ENCODE results near the gene ABCB9.
"Not testable (repeated sequence)": the region's sequence is repeated elsewhere in the genome, so short reads cannot be mapped to it uniquely, and the experiment has no call there.

ABCB9 gene

DNA sequence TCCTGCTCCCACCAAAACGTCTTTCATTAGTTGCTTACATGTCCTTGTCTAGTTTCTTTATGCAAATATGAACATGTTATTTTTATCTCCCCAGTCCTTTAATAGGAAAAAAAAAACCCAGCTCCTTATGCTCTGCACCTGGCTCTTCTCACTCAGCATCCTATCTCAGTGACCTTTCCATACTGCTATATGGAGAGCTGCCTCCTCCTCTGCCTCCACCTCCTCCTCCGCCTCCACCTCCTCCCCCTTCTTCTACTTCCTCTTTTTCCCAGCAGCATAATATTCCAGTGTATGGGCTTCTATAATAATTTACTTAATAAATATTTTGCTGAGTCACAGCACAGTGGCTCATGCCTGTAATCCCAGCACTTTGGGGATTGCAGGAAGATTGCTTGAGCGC, 31.5 kb downstream of the ABCB9 start:
- DNase-seq = no peak

DNA sequence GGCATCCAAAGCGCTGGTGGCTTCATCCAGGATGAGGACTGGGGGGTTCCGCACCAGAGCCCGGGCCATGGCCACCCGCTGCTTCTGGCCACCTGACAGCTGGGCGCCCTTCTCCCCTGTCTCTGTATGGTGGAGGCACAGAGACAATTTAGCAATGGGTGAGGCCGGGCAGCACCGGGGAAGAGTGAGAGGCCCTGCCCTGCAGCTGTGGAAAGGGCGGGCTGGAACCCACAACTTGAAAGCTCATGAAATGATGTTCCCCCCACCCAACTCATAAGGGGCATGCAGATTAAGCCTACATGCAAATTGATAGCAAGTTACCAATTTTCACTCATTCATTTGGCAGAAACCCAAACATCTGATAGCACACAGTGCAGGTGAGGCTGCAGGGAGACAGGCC, 34.1 kb downstream of the ABCB9 start:
- no peak for DNase-seq

DNA sequence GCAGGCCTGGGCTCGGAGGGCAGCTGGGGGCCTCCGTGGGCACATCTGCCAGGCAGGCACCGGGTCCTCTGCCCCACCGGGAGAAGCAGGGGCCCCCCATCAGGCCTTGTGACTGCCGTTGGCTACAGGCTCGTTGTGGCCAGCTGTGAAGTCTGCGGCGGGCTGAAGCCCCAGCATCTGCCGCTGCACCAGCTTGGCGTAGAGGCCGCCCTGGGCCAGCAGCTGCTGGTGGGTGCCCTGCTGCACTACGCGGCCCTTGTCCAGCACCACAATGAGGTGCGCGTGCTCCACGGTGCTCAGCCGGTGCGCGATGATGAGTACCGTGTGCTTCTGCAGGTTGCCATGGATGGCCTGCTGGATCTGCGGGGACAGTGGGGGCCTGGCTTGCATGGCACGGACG, 36.5 kb downstream of the ABCB9 start:
- DNase-seq = no peak

DNA sequence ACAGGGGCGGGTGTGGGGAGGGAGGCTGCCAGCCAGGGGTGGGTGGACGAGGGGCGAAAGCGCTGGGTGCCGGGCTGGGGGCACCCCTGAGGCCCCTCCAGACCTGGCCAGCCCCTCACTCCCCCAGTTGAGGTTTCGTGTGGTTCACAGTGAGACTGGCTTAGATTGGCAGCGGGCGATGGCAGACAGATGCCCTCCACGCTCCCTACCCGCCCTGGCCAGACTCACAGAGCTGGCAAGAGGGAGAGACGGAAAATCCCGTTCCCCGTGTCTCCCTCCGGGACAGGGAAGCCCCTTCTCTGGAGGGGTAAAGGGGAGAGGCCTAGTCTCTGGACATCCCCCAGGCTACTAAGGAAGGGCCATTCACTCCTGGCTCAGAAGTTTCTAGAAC, 37.1 kb downstream of the ABCB9 start:
- DNase-seq = no peak

DNA sequence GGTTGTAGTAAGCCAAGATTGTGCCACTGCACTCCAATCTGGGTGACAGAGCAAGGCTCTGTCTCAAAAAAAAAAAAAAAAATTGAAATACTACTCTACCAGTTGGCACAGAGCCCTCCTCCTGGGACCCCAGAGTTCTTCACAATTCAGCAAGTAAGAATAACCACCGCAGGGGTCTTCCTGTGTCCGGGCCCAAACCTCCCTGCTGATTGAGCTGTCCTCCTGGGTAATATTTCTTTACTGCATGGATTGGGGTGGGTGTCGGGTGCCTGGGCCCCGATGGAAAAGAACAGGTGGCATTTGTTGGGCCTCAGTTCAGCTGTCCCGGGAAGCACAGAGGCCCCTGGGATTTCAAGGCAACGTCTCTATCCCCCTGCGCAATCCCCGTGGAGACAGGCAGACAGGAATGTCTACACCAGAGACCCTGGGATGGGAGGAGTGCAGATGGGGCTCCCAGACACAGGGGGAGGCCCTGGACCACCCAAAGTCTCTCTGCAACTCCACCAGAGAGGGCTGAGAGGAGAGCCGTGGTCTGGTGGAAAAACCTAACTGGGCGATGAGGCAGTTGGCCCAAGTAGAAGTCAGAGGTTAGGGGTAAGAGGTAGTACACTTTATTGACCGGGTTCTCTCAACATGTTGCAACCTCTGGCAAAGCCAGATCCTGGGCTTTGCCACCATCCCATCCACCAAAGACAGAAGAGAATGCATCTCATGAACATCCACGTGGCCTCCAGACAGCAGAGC, 37.7 kb downstream of the ABCB9 start:
- DNase-seq = no peak

DNA sequence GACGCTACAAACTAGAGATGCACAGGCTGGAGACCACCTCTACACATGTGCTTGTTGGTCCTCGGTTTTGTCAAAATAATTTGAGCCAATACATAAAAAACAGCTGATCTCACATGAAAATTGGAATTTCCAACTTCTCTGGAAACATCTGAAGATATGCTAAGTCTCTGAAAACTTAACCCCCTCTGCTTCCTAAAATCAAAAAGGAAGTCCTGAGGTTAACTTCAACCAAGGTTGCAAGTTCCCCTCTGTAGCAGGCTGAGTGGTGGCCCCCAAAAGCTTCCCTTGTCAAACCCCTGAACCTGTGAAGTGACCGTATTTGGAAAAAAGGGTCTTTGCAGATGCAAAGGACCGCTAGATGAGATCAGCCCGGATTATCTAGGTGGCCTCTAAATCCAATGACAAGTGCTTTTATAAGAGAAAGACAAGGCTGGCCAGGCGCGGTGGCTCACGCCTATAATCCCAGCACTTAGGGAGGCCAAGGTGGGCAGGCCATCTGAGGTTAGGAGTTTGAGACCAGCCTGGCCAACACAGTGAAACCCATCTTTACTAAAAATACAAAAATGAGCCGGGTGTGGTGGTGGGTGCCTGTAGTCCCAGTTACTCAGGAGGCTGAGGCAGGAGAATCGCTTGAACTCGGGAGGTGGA, 38.4 kb downstream of the ABCB9 start:
- no peak for DNase-seq

DNA sequence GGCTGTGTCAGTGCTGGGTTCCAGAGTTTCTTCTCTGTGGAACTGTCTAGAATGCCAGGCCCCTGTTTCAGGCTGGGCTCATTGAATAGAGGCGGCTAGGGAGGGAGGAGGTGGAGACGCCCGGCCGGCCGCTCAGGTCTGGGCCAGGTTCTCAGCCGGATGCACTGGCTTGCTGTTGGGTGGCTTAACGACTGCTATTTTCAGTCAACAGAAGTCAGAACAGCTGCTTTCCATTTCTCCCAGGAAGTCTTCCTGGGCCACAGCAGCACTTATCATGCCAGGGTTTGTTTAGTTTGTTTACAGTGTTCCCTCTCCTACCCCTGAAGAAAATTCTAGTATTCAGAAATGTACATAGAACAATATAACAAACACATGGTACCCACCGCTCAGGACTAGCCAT, 44.3 kb downstream of the ABCB9 start:
- no peak for DNase-seq

DNA sequence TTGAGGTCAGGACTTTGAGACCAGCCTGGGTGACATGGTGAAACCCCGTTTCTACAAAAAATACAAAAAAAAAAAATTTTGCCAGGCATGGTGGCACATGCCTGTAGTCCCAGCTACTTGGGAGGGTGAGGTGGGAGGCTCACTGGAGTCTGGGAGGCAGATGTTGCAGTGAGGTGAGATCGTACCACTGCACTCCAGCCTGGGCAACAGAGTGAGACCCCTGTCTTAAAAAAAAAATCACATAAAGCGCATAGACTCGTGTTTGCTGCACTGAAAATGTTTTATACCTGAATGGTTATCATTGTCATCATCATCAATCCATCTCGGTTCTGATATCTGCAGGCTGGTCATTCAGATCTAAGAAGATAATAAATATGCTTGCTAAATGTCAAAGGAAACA, 45.6 kb downstream of the ABCB9 start:
- no peak for DNase-seq

DNA sequence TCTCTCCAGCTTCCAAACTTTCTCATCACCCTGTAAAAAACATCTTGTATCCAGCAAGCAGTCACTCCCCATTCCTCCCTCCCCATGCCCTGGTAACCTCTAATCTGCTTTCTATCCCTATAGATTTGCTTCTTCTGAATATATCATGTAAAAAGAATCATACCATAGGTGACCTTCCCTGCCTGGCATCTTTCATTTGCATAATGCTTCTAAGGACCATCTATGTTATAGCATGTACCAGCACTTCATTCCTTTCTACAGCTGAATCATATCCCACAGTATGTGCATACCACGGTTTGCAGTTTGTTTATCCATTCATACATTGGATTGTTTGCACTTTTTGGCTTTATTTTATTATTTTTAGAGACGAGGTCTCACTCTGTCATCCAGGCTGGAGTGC, 47.4 kb downstream of the ABCB9 start:
- no peak for DNase-seq

DNA sequence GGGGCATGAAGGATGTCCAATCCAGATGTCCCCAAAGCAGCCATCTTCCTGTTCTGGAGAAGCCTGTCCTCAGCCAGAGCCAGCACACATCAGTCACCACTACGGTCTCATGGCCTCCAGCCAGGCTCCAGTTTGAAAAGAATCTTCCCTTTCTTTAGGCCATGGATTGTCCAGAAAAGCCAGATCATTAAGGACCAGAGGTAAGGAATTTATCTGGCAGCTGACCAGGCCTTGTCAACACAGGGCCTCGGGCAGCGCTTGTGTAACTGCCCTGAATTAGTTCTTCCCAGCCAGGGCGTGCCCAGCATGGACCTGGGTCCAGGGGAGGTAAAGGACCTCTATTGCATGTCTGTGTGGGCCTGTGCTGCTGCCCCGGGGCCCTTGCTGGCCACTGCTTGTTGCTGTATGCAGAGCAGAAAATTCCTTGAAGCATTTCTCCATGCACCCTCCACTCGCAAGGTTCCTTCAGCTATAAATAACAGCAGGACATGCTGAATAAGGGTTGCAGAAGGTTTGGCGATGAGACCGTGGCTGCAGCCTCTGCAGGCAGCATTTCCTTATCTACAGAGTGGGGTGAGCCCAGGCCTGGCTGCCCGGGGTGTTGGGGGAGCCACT, 48.6 kb downstream of the ABCB9 start:
- no peak for DNase-seq

DNA sequence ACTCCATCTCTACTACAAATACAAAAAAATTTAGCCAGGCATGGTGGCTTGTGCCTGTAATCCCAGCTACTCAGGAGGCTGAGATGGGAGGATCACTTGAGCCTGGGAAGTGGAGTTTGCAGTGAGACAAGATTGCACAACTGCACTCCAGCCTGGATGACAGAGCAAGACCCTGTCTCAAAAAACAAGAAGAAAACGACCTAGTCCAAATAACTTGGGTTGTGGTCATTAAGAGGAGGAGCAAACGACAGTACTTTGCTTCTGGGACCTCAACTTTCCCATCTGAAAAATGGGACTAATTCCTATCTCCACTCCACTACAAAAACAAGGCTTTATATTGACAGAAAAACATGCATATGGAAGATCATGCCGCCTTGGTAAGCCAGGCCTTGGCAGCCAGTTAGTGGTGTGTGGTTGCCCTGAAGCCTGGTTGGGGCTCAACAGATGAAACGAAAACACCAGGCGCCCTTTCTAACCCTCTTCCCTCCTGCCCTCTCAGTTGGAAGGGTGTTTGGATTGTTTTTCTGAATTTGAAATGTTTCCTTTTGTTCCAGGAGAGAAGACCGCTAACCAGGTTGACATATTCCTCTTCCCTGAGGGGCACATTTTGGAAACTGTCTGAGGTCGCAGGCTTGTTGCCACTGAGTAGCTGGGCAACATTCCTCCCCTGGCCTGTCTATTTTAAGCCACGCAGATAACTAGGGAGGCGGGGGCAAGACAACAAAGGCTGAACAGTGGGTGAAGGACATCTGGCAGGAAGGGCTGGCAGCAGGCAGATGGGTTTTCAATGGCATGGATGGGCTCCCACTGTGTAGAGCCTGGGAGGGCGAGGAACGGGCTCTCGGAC, 56.6 kb downstream of the ABCB9 start:
- DNase-seq = no peak

DNA sequence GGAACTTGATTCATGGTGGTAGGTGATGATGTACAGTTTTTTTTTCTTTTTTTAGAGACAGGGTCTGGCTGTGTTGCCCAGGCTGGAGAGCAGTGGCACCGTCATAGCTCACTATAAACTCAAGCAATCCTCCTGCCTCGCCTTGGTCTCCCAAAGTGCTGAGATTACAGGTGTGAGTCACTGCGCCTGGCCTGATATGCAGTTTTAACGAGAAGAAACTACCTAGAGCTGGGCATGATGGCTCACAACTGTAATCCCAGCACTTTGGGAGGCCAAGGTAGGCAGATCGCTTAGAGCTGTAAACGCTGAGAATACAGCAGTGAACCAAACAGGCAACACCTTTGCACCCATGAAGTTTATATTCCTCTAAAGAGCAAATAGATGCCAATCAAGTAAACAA, 57.3 kb downstream of the ABCB9 start:
- DNase-seq = no peak

DNA sequence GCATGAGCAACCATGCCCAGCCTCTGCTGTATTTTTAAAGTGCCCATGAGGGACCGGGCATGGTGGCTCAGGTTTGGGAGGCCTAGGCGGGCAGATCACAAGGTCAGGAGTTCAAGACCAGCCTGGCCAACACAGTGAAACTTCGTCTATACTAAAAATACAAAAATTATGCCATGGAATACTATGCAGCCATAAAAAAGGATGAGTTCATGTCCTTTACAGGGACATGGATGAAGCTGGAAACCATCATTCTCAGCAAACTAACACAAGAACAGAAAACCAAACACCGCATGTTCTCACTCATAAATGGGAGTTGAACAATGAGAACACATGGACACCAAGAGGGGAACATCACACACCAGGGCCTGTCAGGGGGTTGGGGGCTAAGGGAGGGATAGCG, 61.0 kb downstream of the ABCB9 start:
- not testable (repeated sequence) for DNase-seq

DNA sequence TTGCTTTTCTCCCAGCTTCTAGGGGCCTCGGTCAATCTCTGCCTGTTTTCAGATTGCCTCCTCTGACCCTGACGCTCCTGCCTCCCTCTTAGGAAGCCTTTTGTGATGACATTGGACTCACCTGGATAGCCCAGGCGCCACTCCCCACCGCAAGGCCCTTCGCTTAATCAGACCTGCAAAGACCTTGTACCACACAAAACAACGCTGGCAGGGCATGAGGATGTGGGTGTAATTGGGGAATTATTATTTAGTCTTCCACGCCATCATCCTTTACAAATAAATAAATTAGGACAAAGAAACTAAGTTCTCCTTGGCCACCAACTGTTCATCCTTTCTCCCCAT, 62.6 kb downstream of the ABCB9 start:
- no peak for DNase-seq

DNA sequence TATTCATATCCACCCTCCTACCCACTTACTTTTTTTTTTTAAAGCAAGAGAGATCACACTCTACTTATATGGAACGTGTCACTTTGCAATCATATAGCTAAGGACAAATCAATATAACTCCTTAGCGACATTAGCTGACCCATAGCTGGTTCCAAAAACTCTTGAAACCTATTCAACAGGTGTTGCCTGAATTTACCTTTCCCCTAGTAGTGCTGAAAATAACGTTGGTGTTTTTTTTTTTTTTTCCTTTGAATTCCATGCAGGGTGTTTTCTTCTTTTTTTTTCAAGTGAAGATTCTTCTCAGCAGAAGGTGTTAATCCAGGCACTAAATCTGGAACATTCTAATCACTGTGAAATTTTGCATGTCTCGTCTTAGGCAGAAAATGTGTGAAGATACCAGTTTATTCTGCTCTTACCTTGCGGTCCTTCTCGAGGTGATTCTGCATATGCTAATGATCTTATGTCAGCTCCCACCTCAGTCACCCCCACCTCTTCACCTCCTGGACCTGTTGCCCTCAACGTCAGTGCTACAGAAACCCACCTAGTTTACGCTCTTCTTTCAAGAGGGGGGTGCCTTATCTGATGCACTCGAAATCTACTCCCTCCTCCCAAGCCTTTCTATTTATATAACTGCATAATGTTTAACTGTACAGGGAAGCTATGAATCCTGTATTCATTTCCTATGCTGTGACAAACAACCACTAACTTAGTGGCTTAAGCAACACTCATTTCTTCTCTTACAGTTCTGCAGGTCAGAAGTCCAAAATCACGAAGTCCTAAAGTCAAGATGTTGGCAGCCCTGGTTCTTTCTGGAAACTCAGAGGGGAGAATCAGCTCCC, 63.2 kb downstream of the ABCB9 start:
- no peak for DNase-seq

DNA sequence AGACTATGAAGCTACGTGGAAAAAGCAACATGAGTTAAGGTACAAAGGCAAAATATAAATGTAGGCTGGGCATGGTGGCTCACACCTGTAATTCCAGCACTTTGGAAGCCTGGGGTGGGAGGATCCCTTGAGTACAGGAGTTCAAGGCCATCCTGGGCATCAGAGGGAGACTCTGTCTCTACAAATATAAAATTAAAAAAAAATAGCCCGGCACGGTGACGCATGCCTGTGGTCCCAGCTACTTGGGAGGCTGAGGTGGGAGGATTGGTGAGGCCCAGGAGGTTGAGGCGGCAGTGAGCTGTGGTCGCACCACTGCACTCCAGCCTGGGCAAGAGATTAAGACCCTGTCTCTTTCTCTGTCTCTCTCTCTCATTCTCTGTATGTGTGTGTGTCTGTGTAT, 66.4 kb downstream of the ABCB9 start:
- DNase-seq = no peak

DNA sequence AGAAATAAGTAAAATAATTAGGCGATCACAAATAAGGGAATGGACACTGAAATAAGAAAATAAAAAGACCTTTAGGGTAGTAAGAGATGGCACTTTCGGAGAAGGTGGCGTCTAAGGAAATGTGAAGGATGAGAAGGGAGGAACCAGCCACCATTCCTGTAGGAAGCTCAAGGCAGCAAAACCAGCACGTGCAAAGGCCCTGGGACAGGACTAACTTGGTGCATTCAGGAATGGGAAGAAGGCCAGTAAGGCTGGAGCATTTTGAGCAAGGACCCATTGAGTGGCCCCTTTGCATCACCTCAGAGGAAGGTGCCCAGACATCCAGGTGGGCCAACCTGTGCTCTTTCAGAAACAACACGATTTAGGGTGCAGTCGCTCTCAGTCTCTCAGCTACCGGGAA, 69.6 kb downstream of the ABCB9 start:
- no peak for DNase-seq

DNA sequence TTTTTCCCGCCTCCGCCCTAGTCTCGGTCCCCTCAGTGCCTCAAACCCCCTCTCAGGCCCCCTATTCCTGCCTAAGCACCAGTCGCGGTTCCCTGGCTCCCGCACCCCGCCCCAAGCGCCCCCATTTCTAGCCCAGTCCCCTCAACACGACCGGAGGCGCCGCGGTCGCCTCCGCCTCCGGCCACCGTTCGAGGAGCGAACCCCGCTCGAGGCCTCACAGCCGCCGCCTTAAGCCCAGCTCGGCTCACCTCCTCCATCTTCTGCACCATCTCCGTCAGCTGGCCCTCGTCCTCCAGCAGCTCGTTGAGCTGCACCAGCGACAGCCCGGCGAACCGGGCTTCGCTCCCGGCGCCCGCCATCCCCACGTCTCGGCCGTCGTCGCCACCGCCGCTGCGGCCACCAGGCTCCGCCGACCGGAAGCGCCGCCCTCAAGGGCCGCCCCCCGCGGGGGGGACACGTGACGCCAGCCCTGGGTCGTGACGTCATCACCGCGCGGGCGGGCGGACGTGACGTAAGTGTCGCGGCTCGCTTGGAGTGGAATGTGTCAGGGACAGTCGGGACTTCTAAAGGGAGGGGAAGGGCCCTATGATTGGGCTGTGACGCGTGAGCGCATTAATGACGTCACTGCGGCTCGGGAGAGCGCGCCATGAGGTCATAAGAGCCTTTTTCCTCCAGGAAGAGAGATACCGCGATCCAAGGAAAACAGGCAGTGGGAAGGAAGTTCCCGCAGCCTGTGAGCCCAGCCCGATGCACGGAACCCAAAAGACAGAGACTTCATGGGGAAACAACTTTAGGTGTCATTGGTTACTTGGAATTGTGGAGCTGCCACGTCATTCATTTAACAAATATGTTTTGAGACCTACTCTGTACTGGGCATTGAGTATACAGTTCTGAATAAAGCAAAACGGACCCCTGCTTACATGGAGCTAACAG, 70.3 kb downstream of the ABCB9 start, which contains the start of gene VPS37B:
TSS of gene VPS37B (minus strand) at position 421 of the 933 bp plus-strand sequence. CDS start at position 359, 62 bp downstream.
- peak; percentile 89 for DNase-seq

DNA sequence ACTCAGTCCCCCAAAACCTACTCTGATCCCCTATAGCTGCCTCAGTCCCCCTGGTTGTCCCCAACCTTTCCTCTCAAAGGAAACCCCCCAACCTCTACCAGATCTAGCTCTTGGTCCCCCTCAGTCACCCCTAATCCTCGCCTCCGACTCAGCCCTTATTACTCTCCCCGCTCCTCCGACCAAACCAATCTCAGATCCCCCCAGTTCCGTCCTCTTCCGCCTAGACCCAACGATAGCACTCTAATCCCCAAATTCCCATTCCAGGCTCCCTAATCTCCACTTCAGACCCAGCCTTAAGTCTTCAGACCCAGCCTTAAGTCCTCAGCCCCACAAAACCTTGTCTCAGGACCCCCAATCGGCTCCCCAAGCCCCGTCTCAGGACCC, 71.0 kb downstream of the ABCB9 start:
- DNase-seq = no peak

DNA sequence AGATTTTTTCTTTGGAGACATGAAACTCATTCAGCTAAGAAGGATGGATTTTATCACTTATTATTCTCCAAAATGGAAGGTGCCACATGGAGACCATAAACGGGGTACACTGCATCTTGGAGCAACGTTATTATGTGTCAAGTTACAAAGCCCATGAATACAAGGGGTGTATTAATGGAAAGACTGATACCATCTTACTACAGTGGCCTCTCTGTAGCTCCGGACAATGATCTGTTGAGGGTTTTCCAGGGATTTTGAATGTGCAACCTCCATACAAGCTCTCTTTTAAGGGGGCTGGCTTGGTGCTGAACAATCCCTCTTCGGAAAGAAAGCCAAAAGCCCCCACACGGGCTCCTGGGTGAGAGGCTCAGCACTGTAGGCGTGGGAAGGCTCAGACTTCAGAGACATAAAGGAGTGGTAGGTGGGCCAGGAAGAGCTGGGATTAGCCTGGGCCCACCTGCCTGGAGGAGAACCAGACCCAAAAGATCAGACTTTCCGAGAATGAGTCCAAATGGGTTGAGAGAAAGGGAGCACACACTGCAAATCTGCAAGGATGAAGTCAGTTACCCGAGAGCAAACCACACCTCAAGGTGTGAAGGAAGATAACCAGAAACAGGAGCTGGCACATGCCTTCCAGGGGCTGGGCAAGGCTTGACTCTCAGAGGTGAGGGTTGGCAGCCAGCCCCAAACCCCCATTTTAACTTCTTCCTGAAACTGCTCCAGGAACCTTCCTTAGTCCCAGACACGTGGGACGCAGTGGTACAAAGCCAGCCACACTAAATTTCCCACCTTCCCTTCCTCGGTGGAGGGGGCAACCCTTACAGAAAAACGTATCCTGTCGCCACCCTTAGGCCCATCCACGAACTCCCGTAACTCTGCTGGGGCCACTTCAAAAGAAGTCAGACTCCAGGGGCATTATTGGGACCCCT, 71.8 kb downstream of the ABCB9 start:
- DNase-seq = no peak
